Amniotic stem cell (primary cell): Measurements from ENCODE around the gene KIF26B.
"Not testable (repeated sequence)": the region's sequence is repeated elsewhere in the genome, so short reads cannot be mapped to it uniquely, and the experiment has no call there.

Experiments
- DNase-seq: peaks from one replicate; lab custom pipeline; 2025; lab: John Stamatoyannopoulos, UW

The KIF26B gene

DNA sequence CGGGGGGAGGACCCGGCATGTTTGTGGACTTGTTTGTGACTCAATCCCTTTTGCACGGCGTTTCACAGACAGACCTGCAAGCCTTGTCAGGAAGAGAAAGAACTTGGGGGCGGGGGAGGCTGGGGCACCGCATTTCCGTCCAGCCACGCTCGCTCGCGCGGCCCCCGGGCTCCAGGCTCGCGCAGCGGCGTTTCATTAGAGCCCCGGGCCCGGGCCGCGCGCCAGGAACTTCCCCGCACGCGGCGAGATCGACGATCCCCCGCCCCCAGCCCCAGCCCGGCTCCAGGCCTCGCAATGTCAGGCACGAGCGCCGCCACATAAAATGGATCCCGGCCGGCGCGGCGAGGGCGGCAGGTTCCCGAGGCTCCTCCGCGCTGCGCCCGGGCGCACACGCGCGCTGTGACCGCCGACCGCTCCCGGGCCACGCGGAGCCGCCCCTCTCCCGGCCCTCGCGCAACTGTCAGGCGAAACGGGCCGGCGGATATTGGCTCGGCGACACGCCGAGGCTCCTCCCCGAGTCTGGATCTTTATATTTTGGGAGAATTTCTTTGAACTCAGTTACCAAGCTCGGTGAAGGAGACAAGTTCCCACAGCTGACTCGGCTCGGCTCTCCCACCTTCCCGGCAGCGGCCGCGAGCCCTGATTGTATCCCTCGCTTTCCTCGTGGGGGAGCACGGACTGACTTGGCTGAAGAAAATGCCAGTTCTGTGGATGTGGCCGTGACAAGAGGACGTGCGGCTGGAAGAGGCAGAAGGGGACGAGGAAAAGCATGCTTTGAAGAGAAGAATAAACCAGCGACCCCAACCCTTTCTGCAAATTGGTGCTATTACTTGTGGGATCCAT lies at the start of gene KIF26B:
TSS of gene KIF26B (plus strand) at position 557 of the 843 bp plus-strand sequence. CDS start 440 bp downstream, outside the sequence.
- no peak for DNase-seq

GRCh38 chr1:245105042-245105441 lies 49.7 kb upstream of the KIF26B start:
- DNase-seq: no peak

- no peak for DNase-seq
Measured at GRCh38 chr1:245105815-245106410, 48.9 kb upstream of the KIF26B start.

DNA sequence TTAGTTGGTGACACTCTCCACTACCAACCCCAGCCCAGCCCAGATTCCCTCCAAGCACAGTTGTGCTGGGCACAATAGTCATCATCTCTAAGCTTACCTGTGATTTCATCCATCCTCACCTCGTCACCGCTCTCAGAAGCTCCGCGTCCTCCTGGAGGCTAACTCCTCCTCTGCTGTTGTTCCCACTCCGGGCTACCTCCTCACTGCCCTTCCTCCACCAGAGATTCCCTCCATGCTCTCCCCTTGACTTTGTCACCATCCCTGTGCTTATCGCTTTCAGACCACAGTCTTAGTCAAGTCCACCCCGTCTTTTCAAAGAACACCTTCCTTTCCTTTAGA lies 47.0 kb upstream of the KIF26B start:
- DNase-seq: no peak

- DNase-seq: no peak
Measured at GRCh38 chr1:245108246-245108645, 46.5 kb upstream of the KIF26B start.

- DNase-seq: no peak
Measured at GRCh38 chr1:245108909-245109308, 45.9 kb upstream of the KIF26B start.

GRCh38 chr1:245110406-245110805 lies 44.4 kb upstream of the KIF26B start:
- DNase-seq: no peak

GRCh38 chr1:245111073-245111472 lies 43.7 kb upstream of the KIF26B start:
- DNase-seq: no peak

- DNase-seq: no peak
Measured at GRCh38 chr1:245113649-245114048, 41.1 kb upstream of the KIF26B start.

DNA sequence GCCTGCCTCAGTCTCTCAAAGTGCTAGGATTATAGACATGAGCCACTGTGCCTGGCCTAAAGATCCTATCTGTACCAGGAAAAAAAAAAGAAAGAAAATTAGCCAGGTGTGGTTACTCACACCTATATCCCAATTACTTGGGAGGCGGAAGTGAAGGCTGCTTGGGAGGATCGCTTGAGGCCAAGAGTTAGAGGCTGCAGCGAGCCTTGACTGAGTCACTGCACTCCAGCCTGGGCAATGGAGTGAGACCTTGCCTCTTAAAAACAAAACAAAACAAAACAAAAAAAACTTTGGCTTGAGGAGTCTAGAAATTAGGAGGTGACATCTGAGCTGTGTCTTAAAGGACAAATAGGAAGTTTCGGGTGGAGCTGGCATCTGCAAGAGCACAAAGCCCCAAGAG lies 38.7 kb upstream of the KIF26B start:
- no peak for DNase-seq

DNA sequence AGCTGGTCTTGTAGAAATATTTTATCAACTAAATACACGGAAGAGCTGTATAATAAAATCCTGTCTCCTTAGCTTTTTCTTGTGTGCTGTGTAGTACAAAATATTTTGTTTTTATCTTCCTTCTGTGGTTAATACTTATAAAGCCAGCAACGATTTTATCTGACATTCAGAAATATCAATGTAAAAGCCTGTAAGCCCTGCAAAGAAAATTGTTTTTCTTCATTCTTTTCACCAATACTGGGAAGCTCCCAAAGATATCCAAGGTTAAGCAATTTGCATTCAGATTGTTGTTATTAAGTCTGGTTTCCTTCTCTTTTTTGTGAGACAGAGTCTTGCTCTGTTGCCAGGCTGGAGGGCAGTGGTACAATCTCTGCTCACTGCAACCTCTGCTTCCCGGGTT lies 38.0 kb upstream of the KIF26B start:
- DNase-seq: no peak

DNA sequence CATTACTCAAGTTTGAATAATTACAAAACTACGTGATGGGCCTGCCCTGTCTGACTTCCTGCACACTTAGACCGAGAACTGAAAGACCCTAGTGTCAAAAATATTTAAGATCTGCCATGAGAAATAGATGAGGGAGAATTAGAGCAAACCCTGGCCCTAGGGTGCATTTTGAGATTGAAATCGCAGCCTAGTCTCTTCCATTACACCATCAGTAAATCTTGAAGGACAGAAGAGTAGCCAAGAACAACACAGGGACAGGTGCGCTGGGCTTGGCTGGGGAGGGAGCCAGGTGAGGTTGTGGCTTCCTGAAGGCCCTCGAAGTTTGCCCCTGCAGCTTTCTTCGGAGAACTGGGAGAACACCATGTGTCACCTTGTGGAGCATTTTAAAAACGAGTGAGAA lies 36.7 kb upstream of the KIF26B start:
- no peak for DNase-seq

DNA sequence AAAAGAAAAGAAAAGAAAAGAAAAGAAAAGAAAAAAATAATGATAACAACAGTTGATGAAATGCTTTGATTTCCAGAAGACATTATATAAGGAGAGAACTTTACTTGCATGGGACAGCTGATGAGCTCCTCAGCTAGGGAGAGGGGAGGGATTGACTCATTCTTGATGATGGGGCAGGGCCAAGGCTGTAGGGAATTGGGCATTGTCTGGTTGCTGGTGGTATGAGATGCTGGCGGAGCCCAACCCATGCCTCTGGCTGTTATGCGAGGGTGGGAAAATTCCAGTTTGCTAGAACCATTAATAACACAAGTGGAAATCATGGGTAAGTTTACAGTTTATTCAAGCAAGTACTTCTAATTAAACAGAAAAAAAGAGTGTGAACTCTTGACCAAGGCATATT lies 36.0 kb upstream of the KIF26B start:
- no peak for DNase-seq

- DNase-seq: no peak
Measured at GRCh38 chr1:245121523-245121922, 33.3 kb upstream of the KIF26B start.

DNA sequence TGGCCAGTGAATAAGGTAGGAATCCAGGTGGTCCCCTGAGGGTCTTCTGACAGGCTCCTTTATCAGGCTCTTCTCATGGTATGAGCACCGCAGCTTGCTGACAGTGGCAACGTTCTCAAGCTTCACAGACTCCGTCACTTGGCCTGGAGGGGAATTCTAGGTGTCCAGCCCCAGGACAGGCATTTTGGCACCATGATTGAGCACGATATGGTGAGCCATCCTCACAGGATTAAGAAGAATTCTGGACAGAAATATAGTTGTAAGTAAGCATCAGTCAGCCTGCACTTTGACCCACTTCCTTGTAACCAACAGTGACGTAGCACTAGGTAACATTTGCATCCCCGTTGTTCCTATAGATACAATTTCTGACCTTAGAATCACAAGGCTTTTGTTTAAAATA lies 30.5 kb upstream of the KIF26B start:
- DNase-seq: no peak

DNA sequence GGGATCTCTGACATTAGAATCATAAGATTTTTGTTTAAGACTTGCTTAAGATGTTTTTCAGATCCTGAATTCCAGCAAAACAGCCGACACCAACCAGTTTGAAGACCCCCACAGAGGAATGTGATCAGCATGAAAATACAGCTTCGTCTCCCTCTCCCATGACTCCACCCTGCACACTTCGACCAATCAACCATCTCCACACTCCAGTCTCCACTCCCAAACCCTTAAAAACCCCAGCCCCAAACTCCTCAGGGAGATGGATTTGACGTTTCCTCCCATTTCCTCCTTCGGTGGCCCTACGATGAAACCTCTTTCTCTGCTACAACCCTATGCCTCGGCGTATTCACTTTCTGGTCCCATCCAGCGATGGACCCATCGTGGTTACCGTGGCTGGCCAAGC lies 30.1 kb upstream of the KIF26B start:
- DNase-seq: no peak

- DNase-seq: no peak
Measured at GRCh38 chr1:245126530-245126929, 28.3 kb upstream of the KIF26B start.

DNA sequence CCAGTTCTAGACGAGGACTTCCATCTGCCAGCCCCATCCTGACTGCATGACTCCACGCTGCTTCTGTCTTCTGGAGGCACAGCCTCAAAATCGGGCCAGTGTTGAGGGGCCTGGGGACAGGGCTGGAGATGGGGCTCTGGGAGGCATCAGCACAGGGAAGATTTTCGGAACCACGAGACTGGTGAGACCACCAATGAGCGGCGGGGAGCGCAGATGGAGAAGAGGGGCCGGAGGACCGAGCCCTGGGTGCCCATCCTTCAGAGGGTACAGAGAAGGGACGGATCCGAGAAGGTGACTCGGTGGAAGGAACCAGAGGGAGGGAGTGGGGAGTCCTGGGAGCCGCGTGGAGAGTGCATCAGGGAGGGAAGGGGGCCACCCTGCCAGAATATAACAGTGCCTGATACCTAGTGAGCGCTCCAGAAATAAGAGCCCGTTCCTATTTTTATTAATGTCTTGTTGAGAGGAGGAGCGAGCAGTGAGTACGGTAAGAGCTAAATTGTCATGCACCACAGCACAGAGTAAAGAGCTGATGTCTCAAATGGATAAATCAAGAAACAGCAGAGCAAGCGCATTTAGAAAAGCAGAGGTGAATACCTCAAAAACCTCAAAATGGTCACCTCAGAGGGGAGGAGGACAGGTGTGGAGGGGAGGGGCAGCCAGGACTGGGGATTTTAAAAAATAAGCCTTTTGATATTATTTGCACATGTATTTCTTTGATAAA lies 26.2 kb upstream of the KIF26B start:
- DNase-seq: no peak

DNA sequence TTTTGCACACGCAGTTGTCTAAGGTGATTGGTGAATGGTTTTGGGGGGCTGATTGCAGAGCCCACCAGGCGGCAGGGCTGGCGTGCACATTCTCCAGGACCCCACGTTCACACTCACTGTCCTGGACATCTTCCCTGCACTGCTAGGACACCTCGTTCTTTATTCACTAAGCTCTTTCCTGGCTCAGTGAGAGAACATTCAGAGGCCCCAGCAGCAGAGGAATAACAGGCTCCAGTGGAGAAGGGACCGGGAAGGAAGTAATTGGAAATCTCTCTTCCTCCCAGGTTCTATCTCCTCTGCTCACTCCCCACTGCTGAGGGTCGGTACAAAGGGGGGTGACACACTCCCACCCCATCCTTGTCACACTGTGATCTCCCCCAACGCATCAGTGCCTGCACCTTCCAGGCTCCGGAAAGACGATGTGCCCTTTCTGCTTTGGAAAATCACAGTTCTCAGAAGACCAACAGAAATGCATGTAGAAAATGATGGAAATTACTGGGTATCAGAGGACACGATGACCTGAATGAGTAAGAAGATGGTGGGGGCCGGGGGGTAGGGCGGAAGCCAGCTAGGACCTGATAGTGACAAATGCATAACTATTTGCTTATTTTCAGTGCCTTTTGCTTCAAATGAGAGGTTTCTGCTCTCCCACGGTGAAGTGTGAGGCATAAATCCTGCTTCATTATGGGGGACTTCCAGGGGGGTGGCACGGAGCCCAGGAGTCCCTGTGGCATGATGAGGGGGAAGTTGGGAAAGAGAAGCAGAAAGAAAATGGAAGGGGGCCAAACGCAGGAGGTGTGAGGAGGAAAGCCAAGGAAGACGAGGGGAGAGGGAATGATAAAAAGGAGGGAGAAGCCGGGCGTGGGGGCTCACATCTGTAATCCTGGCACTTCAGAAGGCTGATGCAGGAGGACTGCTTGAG lies 25.2 kb upstream of the KIF26B start:
- DNase-seq: no peak

DNA sequence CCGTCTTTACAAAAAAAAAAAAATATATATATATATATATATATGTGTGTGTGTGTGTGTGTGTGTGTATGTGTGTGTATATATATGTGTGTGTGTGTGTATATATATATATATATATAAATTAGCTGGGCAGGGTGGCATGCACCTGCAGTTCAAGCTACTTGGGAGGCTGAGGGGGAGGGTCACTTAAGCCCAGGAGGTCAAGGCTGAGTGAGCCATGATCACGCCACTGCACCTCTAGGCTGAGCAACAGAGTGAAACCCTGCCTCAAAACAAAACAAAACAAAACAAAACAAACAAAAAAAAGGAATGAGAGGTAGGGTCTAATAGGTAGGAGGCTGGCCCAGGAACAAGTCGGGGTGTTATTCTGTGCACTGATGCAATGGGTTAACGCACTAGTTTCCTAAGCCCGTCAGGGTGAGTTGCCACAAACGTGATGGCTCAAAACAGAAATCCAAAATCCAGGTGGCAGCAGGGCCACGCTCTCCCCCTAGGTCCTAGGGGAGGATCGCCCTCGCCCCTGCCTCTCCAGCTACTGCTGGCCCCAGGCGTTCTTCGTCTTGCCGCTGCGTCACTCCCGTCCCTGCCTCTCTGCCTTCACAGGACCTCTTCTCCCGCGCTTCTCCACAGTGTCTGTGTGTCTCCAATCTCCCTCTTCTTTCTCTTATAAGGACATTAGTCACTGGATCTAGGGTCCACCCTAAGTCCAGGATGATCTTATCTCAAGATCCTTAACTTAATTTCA lies 24.3 kb upstream of the KIF26B start:
- DNase-seq: not testable (repeated sequence)

- DNase-seq: no peak
Measured at GRCh38 chr1:245131026-245131393, 23.8 kb upstream of the KIF26B start.
